Cerebellar cortex (tissue), 1 donor: ENCODE measurements around the gene NOX4.

Source experiments
- DNase-seq: peaks from one replicate; pipeline ENCODE4 v3.0.0-alpha.2; 2015; ENCODE audit warnings: low spot score

Gene NOX4

DNA sequence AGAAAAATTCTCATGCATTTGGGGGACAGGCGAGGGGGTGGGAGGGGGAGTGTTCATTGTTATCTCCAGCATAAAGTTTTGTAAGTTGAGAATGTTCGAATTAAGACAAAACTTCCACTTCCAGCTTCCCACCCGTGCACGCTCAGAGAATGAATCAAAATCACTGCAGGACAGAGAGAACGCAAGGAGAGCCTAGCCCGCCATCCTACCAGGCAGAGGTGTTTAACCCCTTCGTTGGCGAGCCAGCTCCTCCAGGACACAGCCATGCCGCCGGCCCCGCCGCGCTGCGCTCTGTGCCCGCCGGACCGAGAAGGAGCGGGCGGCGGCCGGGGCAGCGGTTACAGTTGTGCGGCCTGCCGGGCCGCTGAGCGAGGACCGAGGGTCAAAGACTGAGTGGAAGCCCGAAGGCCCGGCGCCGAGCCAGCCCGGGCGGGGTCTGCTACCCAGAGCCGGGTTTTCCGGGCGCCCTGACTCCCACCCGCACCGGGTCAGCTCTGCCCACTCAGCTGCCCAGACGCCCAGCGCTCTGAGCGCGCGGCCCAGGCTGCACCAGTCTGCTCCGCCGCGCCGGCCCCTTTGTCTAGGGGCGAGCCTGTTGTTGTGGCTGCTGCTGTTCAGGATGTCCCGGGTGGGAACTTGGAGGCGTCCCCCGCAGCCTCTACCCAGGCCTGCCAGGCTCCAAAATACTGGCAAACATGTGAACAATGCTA is at the start of gene NOX4:
NOX4 (minus strand) TSS at position 395 of the 710 bp plus-strand sequence; CDS start at position 266, 129 bp downstream.
- DNase-seq, result no peak

DNA sequence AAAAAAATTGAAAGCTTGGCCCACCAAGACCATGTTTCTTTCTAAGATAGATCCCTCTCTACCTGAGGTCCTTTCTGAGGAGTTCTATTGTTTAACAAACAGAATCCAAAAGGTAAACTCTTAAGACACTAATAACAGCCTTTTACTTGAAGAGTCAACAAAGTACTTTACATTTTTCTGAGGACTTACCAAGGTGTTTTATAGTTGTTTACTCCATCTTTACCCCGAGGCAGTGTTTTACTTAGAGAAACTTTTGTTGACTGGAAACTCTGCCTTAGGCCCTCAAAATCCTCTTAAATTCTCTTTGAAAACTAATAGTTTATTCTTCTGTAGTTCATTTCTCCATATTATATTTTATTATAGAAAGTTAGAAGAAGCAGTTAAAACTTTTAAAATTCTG is 49.7 kb upstream of the NOX4 start:
- no peak for DNase-seq

DNA sequence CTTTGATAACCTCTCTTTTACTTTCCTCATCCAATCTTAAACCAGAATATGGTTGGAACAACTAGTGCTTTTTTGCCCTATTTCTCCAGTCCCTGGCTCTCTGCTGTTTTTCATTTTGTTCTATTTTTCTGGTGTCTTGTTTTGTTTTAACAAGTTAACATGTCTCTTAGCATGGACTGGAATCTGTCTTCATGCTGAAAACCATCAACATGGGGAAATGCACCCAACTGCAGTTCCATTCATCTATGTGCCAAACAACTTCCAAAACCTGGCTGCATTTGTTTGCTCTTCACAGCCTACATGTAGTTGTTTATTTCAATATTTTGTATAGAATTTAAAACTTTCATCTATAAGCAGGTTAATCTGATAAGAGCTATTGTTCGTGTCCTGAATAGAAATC is 46.8 kb upstream of the NOX4 start:
- no peak for DNase-seq

DNA sequence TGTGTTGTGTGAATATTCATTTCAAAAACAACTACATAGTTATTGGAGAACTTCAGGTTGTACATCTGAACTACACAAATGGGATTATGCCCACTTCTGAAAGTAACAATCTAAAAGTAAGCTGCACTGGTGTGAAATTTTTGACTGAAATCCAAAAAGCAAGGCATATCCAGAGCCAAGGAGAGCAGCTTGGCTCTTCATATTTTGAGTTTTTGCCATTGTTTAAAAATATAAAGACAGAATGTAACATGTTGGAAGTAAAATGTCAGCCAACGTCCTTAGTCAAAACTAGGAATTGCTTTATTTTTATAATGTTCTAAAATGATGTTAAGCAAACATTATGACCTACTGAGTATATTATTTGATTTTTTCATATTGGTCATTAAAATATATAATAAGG is 45.8 kb upstream of the NOX4 start:
- no peak for DNase-seq

DNA sequence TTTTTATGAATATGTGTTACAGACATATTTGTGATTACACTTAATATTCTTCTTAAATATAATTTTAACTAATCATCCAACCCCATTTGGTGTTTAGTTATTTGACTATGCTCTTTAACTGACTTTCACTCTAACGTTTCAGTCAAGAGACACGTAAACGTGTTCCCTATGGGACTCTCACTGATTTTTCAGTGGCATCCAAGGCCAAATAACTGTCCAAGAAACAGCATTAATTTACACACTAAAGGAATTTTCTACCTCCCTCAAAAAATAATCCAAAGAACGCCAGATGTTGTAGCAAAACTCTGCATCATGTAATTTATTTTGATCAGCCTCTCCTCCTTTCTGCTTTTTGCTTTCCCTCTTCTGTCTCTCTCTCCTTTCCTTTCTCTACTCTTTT is 44.0 kb upstream of the NOX4 start:
- DNase-seq, result no peak

DNA sequence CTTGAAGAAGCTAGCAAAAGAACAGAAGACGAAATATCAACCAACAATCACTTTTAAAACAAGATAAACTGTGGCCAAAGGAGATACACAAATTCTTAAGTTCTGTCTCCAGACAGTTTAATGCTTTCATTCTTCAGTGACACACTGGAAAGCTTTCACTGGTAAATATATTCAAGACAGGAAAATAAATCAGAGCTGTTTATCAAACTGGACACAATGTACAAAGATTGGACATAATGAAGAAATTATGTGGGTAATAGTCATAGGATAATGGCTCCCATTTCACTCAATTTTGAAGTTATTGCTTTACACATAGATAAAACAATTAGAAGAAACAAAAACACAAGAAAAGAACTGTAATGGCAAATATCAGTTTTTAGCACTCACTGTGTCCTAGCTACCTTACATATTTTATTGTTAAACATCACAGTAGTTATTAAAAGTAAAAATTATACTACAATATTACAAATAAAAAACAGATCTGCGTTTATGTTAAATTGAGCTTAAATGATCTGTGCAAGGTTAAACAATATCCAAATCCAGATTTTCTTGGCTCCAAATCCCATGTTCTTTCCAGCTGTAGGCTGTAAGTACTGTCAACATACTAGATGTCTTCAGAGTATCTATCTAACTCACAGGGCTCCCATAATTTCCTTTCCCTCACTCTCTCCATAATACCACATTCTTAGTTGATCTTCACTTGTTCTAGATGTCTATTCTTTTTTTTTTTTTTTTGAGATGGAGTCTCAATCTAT is 38.6 kb upstream of the NOX4 start:
- DNase-seq, result no peak

DNA sequence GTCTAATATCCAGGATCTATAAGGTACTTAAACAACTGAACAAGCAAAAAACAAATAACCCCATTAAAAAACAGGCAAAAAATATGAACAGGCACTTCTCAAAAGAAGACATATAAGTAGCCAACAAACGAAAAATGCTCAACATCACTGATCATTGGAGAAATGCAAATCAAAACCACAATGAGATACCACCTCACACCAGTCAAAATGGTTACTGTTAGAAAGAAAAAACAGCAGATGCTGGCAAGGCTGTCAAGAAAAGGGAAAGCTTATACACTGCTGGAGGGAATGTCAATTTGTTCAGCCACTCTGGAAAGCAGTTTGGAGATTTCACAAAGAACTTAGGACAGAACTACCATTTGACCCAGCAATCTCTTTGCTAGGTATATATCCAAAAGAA is 30.6 kb upstream of the NOX4 start:
- DNase-seq, result no peak

DNA sequence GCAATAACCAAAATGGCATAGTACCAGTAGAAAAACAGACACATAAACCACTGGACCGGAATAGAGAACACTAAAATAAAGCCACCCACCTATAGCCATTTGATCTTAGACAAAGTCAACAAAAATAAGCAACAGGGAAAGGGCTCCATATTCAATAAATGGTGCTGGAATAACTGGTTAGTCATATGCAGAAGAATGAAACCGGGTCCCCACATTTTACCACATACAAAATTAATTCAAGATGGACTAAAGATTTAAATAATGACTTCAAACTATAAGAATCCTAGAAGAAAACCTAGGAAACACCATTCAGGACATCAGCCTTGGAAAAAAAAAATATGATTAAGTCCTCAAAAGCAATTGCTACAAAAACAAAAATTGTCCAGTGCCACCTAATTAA is 30.1 kb upstream of the NOX4 start:
- DNase-seq, result no peak

DNA sequence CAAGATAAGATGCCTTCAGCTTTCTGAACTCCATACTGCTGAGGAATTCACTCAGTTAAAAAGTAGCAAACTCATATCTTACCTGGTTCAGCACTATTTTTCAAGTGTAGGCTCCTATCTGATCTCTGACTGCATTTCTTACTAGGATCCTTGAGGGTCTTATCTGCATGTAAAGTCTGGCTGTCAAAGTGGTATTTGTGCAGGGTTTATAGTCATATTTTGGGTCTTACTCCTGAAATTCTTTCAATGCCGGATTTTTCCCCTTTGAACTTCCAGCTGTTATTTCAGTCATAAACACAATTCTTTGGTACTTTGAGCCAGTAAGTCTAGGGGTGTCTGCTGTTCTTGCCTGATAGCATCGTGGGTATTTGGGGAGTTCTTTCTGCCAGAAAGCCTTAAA is 25.3 kb upstream of the NOX4 start:
- no peak for DNase-seq

DNA sequence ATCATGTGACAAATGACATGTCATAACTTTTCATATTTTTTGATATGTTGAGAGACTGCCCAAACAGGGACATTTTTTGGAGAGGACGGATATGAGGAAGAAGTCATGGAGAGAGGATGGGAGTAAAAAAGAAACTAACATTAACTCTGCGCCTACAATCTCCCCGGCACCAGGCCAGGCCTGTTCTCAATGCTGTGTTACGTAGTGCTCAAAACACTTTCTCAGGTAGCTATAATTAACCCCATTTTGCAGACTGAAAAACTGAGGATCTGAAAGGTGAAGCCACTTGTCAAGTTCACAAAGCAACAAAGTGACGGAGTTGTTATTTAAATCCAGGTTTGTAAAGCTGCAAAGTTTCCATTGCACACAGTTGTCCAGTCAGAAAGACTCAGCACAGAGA is 17.4 kb upstream of the NOX4 start:
- DNase-seq, result no peak

DNA sequence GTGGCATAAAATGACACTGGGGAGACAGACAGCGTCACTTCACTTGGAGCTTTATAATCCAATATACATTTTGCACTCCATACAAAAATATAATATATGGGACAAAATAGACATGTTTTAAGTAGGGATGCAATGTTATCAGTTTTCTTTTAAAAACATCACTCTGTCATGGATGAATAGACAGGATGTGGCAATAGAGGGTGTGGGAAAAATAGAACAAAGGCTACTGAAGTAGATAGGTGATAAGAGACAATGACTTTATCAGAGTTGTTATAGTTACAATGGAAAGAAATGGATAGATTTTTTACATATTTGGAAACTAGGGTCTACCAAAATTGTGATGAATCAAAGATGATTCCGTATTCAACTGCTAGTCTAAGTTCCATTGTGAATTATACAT is 13.1 kb upstream of the NOX4 start:
- no peak for DNase-seq

DNA sequence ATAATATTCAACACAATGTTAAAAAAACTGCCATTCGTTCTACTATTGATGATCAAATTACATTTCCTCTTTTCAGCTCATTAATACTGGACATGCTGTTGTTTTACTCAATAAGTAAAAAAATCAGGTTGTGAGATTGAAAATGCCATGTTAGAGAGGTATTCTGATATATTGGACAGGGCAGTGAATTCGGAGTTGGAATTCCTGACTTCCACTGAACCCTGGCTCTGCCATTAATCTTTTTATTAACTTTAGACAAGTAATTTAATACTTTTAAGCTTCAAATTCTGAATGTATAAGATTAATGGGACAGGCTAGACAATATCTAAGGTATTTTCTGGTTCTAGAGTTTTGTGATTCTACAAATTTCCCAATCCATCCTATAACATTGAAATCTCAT is 12.2 kb upstream of the NOX4 start:
- DNase-seq, result no peak

DNA sequence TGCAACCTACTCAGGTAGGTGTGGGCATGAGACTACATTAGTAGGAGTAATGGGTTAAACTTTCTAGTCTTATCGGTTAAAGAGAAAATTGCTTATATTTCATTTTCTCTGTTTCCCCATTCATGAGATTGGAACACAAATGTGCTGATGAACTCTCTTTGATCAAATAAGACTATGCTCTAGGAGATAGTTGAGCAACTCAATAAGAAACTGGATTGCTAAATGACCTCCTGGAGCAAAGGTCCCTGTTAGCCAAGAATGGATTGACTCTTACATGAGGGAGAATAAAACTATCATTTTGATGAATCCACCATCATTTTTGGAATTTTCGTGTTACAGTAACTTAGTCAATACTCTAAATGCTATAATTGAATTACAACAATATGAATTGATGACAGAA is 11.1 kb upstream of the NOX4 start:
- no peak for DNase-seq

DNA sequence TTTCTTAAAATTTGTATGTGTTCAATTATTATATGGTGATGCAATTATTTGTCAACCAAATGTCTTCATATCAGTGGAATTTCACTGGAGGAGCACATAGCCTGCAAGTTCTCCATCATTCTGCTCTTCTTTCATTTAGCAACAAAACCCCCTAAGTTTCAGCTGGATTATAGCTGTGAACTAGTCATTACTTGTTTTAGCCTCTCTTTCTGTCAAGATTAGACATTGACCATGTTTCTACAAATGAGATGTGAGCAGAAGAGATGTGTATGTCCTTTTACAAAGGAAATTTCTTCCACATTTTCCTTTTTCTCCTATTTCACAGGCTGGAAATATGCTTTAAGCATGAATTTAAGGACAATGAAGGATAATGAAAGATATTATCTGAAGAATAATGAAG is 9.2 kb upstream of the NOX4 start:
- DNase-seq, result no peak

DNA sequence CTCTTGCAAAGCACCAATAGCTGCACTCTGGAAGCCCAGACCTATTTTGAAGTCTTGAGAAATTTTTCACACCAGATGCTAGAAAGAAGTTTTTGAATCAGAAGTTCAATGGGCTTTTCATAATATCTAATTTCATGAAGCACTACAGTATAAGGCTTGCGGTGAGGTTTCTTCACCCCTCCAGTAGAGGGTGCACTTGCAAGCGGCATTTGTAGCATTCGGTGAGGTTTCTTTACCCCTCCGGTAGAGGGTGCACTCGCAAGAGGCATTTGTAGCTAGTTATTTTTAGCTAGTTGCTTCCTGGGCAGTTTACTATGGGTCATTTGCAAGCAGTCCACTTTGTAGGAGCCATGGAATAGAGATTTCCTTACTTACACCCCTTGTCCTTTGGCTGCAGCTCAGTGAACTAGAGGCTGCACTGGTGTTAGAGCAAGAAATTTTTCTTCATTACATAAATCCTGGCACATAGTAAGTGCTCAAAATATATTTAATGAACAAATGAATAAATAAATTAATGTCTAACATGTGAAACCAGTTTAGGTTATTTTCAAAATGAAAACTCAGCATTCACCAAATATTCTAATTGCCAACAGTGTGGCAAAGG is 7.8 kb upstream of the NOX4 start:
- DNase-seq, result no peak

DNA sequence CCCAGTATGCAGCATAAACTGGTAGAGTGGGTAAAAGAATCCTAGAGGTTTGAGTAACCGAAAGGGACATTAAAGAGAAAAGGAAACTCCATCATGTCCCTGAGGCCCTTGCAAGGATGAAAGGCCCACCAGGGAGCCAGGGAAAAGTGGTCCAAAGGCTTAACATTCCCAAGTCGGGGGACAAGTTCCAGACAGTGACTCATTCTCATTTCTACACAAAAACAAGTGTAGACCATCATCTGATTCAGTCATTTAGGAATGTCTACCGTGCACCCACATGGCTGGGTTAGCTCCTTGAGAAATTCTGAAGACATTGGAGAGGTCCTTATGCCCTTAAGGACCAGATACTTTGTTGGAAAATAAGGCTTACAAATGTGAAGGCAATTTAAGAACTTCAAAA is 4.8 kb upstream of the NOX4 start:
- no peak for DNase-seq

DNA sequence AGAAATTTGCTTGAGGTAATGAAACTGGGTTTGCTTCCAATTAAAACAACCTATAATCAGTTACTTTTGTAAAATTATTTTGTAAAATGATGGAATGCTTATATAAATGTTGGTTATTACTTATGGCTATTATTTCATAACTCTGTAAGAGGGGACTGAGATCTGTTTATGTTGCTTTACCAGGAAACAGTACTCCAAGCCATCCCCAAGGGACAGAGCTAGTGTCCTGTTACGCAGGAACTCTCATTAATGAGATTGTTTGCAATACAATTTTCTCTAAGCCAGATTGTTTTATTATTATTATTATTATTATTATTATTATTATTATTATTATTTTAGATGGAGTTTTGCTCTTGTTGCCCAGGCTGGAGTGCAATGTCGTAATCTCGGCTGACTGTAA is 2.3 kb upstream of the NOX4 start:
- no peak for DNase-seq

DNA sequence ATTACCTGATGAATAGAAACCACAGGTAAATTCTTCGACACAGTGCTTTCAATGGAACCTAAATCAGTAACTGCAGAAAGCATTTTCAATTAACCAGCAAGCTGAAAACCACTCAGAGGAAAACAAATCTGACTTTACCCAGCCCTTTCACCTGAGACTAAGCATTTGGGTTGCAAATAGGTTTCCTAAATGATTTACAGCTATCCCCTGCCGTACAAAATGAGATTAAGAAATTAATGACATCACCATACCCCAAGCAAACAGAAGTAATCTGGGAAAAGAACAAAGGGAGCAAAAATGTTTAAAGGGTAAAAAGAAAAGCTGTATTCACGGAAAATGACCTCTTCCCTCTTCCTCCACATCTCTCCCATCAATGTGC is 584 bp downstream of the NOX4 start:
- DNase-seq, result no peak

DNA sequence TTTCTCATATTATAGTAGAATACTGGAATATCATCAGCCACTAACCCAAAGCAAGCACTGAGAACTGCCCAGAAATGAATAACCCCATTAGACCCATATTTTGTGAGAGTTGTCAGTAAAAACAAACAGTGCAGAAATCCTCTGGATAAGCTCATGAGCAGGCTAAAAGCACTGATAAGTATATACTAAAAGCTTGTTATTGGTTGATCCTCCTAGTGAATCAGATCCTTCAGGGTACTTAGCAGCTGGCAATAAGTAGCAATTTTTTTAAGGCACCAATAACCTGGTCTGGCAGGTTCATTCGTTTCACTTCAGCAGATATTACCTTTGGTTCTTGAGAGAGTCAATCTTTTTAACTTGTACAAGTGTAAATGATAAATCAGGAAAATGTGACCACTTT is 1.2 kb downstream of the NOX4 start:
- DNase-seq, result no peak

DNA sequence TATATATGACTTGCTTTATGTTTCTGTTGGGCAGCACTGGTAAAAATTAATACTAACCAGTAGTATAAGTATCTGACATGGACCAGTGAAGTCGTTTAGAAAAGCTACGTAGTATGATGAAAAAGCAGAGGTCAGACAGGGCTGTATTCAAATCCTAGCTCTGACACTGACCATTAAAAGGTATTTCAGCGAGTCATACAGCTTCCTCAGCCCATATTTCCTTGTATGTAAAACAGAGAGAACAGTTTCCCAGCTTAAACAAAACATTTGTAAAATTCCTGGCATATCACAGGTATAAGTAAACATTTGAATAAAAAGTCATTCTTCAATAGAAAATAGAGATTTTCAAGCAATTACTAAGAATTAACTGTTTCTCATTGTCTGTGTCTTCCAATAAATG is 4.2 kb downstream of the NOX4 start:
- DNase-seq, result no peak

DNA sequence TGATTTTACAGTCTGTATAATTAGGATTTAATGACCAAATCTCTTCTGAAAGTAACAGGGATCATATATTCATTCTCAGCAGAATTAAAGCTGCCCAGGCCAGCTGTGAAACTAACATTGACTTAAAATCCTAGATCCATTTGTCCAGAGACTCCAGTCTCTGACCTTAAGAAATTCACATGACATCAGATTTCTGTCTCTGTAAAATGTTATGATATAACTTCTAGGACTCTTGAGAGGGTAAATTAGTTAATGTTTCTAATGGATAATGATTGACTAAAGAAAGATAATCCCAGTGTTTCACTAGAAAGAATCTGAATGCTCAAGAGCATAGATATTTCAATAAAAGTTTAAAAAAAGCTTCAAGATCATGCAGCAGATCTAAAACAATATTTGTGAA is 6.3 kb downstream of the NOX4 start:
- DNase-seq, result no peak

DNA sequence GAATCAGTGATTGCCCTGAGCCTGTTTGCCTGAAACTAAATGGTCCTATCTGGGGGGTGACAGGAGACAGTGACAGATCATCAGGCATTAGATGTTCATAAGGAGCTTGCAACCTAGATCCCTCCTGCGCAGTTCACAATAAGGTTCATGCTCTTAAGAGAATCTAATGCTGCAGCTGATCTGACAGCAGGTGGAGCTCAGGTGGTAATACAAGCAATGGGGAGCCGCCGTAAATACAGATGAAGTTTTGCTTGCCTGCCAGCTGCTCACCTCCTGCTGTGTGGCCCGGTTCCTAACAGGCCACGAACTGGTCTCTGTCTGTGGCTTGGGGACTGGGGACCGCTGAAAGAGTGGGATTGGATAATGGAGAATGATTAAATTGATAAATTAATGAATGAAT is 14.0 kb downstream of the NOX4 start:
- DNase-seq, result no peak

DNA sequence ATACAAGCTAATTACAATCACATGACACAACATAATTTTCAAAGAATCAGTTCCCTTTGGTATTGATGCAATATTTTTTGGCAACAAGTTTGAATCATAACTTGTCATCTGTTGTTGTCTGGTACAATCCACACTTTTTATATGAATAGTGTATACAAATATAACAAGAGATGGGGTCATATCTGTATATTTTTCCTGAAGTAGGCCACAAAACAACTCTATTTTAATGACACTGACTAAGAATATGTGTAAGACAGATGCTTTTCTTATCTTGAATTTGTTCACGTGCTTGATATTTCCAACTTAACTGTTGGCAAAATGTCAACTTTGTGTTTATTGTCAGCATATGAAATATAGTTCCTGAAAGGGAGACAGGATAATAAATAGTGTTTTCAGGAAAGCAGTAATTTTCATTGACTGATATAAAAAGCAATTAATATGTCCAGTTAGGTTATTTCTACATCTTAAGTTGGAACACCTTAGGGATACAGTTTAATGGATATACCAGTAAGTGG is 27.9 kb downstream of the NOX4 start:
- no peak for DNase-seq
